Prostate gland (tissue), 2 donors: ENCODE data around the gene ABCA6. TPM values are rescaled to one million over a fixed set of nuclear protein-coding genes. Genes with fewer than 3 reads are reported as not detected.

Source experiments
- DNase-seq: peaks from one replicate; pipeline ENCODE4 v3.0.0-alpha.2; 2019; ENCODE audit warnings: low spot score
- H3K27ac ChIP-seq, 2 donors: fragments of 200-600 bp; sonication (generic); 2 replicates each; pipeline ENCODE4 v1.5.1; 2017 to 2019
- H3K27me3 ChIP-seq: fragments of 200-600 bp; sonication (generic); replicated peaks from 2 replicates; pipeline ENCODE4 v1.5.1; 2019; ENCODE audit not compliant: insufficient read depth
- H3K36me3 ChIP-seq, 2 donors: fragments of 200-600 bp; sonication (generic); 1 replicate in 1 of 2; 2 replicates in 1 of 2; pipeline versions ENCODE4 v1.5.1 to v1.8.1; 2017 to 2019
- H3K4me1 ChIP-seq: fragments of 200-600 bp; sonication (generic); replicated peaks from 2 replicates; pipeline ENCODE4 v1.5.1; 2019
- H3K4me3 ChIP-seq, 2 donors: fragments of 200-600 bp; sonication (generic); 2 replicates each; pipeline ENCODE4 v1.5.1; 2017 to 2019
- H3K9me3 ChIP-seq: fragments of 200-600 bp; sonication (generic); 2 replicates; pipeline ENCODE4 v1.5.1; 2017
- POLR2A ChIP-seq: fragments of 450-650 bp; IDR thresholded peaks from one replicate; pipeline ENCODE4 v1.6.1; 2016; ENCODE audit warnings: antibody characterized with exemption, mild to moderate bottlenecking
- POLR2AphosphoS5 ChIP-seq: sonication (generic); formaldehyde crosslinking; IDR thresholded peaks from one replicate; pipeline ENCODE4 v1.6.1; 2017; ENCODE audit warnings: antibody characterized with exemption
- WGBS: methylation state at CpG from one replicate; pipeline ENCODE4 v1.1.5; 2018; 5-methylcytosine and 5-hydroxymethylcytosine counted together
- intact Hi-C: fragments of 100-400 bp; cut with DNase I; formaldehyde crosslinking; loops from one replicate; pipeline ENCODE4 v1.14.2; 2022
- total RNA-seq, 2 donors: library from RNA; depleted of rRNA; stranded (reverse); fragments of >200 nt; gene quantifications; one replicate each; pipeline ENCODE4 v1.1.0, GENCODE V29; 2016
- TF ChIP-seq, protein P1 (sequence below), 4 experiments: fragments of 200-600 bp in 2 of 4; fragments of 450-650 bp in 2 of 4; sonication (generic) in 2 of 4; IDR thresholded peaks; 1 replicate in 3 of 4; 2 replicates in 1 of 4; pipeline ENCODE4 v1.5.1; 2016 to 2019; ENCODE audit warnings: antibody characterized with exemption in 4 of 4, mild to moderate bottlenecking in 2 of 4, moderate library complexity in 2 of 4

The ABCA6 gene
- total RNA-seq, 2 donors from 2014 or later, result 3.2 to 10.1 TPM

DNA sequence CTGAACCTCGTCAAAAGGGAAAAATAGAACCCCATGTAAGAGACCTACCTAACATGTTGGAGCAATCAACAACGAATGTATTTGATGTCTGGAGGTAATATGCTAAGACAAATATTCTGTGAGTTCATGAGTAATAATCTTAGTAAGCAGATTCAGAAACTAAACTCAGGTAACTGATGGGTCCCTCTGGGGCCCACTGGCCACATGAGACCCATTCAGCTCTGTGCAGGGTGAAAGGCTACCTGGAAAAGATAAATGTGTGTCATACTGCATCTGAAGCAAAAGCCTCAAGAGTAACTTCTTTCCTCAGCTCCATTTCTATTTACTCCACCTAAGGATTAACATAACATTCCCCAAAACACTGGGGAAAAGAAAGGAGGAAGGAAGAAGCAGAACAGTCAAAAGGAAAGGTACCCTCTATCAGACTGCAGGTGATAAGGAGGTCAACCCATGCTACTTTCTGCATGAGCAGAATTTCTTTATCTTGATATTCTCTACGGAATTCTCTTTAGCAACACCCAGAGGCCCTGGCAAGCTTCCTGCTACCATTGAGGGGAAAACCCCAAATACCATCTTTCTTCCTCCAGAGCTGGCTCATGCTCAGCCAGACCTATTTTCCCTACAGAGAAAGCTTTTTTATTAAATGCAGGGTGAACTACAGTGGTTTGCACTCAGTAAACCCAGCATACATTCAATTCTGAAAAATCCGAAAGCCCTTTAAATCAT is 37.7 kb upstream of the ABCA6 start:
- H3K36me3 ChIP-seq, result no peaks in the 10 kb centered on the region
- no peaks in the 10 kb centered on the region for H3K9me3 ChIP-seq
- no peak overlapping the region for H3K27ac ChIP-seq
- TF ChIP-seq, protein P1, sequence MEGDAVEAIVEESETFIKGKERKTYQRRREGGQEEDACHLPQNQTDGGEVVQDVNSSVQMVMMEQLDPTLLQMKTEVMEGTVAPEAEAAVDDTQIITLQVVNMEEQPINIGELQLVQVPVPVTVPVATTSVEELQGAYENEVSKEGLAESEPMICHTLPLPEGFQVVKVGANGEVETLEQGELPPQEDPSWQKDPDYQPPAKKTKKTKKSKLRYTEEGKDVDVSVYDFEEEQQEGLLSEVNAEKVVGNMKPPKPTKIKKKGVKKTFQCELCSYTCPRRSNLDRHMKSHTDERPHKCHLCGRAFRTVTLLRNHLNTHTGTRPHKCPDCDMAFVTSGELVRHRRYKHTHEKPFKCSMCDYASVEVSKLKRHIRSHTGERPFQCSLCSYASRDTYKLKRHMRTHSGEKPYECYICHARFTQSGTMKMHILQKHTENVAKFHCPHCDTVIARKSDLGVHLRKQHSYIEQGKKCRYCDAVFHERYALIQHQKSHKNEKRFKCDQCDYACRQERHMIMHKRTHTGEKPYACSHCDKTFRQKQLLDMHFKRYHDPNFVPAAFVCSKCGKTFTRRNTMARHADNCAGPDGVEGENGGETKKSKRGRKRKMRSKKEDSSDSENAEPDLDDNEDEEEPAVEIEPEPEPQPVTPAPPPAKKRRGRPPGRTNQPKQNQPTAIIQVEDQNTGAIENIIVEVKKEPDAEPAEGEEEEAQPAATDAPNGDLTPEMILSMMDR (IDR thresholded peaks at IDR 0.05), result no peak
- TF ChIP-seq POLR2AphosphoS5 (no peak), POLR2A (no peak)
- intact Hi-C loops, result no loop called here
- no peaks in the 10 kb centered on the region for H3K4me1 ChIP-seq
- no peak overlapping the region for H3K4me3 ChIP-seq
- no peak for DNase-seq
- no peaks in the 10 kb centered on the region for H3K27me3 ChIP-seq
- 71% methylated on average over 4 of the region's 4 CpGs for WGBS

DNA sequence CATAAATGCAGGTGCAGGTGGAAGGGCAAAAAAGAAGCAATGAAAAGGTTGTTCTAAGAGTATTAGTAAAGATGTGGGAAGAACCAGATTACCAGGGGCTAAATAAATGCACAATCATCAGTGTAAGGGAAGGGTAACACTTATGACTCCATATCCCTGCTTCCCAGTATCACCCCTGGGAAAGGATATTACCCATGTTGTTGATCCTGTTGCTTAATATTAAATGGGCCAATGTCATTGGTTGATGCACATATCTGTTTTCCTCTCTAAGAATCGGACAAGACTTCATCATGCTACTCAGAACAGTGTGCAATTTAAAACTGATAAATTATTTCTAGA is 34.7 kb upstream of the ABCA6 start:
- DNase-seq, result no peak
- Histone ChIP-seq H3K36me3 (no peaks in the 10 kb centered on the region), H3K27me3 (no peaks in the 10 kb centered on the region), H3K4me1 (no peaks in the 10 kb centered on the region), H3K9me3 (no peaks in the 10 kb centered on the region), H3K4me3 (no peak overlapping the region), H3K27ac (no peak overlapping the region)
- intact Hi-C loops, result no loop called here
- TF ChIP-seq POLR2AphosphoS5 (no peak), POLR2A (no peak)
- TF ChIP-seq, protein P1 (IDR thresholded peaks at IDR 0.05), result no peak
- WGBS, result 86% methylated on average over 1 of the region's 1 CpG

DNA sequence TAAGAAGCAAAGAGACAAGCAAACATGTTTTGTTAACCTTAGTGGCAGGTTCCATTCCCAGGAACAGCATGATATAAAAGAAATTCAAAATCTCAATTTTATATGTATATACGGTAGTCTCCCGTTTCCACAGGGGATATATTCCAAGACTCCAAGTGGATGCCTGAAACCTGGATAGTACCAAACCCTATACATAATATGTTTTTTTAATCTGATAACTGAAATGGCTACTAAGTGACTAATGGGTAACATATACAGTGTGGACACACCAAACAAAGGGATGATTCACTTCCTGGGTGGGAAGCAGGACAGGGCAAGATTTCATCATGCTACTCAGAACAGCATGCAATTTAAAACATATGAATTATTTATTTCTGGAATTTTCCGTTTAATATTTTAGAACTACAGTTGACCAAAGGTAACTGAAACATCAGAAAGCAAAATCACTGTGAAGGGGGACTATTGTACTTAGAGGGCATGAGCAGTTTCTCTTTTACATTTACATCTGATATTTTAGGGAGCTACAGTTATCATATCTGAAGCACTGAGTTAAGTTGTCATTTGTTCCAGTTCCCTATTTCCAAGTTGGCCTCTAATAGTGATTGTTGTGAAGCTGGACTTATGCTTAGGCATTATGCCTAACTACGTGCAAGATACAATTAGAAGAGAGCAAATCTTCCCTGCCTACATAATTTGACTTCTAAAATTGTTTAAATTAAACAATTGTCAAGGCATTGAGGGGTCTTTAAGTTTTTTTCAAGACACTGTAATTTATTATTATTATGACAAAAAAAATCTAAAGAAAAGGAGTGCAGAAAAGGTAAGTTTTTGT is 34.1 kb upstream of the ABCA6 start:
- WGBS, result 87% methylated on average over 4 of the region's 4 CpGs
- H3K9me3 ChIP-seq, result no peaks in the 10 kb centered on the region
- H3K36me3 ChIP-seq, result no peaks in the 10 kb centered on the region
- no peaks in the 10 kb centered on the region for H3K27me3 ChIP-seq
- no peak overlapping the region for H3K4me3 ChIP-seq
- no peak overlapping the region for H3K27ac ChIP-seq
- no peak for DNase-seq
- TF ChIP-seq POLR2A (no peak), POLR2AphosphoS5 (no peak)
- TF ChIP-seq, protein P1 (IDR thresholded peaks at IDR 0.05), result no peak
- no peaks in the 10 kb centered on the region for H3K4me1 ChIP-seq
- intact Hi-C loops, result no loop called here

DNA sequence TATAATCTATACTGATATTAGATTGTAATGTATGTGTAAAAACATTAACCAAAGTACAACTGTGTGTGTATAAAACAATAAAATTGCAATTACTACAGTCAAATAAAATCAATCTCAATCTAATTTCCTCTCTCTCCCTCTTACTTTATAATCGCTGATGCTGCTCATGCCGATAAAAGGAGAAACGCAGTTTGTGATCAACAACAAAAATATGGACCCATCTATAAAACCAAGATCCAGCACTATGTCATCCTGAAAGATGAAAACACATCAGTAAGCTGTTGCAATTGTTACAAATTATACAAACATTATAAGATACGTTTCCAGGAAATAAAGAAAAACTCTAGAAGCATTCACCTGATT is 33.5 kb upstream of the ABCA6 start:
- TF ChIP-seq, protein P1 (IDR thresholded peaks at IDR 0.05), result no peak
- TF ChIP-seq POLR2AphosphoS5, result no peak
- TF ChIP-seq POLR2A, result no peak
- no peak overlapping the region for H3K4me3 ChIP-seq
- H3K36me3 ChIP-seq, result no peaks in the 10 kb centered on the region
- no peaks in the 10 kb centered on the region for H3K4me1 ChIP-seq
- no peaks in the 10 kb centered on the region for H3K27me3 ChIP-seq
- no peak overlapping the region for H3K27ac ChIP-seq
- no peaks in the 10 kb centered on the region for H3K9me3 ChIP-seq
- DNase-seq, result no peak
- intact Hi-C loops, result no loop called here
- WGBS, result 72% methylated on average over 4 of the region's 4 CpGs

DNA sequence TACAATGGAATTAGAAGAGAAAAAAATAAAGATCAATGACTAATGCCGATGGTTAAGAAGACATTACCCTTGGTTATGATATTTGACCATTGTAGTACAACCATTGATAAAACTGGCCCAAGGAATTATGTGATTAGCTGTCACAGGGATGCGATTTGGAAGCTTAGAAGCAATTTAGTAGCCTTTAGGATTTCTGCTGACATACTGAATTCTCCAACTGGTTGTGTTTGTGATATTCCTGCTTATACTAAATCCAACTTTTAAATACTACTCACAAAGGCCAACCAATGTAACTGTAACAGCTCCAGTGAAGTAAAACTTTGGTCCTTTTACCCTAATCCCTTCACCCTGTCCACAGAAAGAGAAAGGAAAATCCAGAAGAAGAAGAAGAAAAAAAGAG is 31.4 kb upstream of the ABCA6 start:
- Histone ChIP-seq H3K36me3 (no peaks in the 10 kb centered on the region), H3K27ac (no peak overlapping the region), H3K9me3 (no peaks in the 10 kb centered on the region), H3K4me3 (no peak overlapping the region), H3K4me1 (no peaks in the 10 kb centered on the region), H3K27me3 (no peaks in the 10 kb centered on the region)
- DNase-seq, result no peak
- intact Hi-C loops, result no loop called here
- WGBS, result 60% methylated on average over 2 of the region's 2 CpGs
- TF ChIP-seq POLR2A, result no peak
- TF ChIP-seq, protein P1 (IDR thresholded peaks at IDR 0.05), result no peak
- TF ChIP-seq POLR2AphosphoS5, result no peak
